Tibial nerve (tissue), 4 donors: ENCODE measurements around the gene PEX16. TPM values are rescaled to one million over a fixed set of nuclear protein-coding genes. Genes with fewer than 3 reads are reported as not detected.

Source experiments
- DNase-seq, 2 donors: peaks; one replicate each; pipeline ENCODE4 v3.0.0-alpha.2; 2019; ENCODE audit warnings: low spot score in 2 of 2
- H3K27ac ChIP-seq, 4 donors: fragments of 200-600 bp; sonication (generic) in 3 of 4; one replicate each; pipeline ENCODE4 v1.5.1; 2017 to 2019; ENCODE audit warnings: mild to moderate bottlenecking in 1 of 4
- H3K27me3 ChIP-seq, 2 donors: fragments of 200-600 bp; sonication (generic) in 1 of 2; one replicate each; pipeline versions ENCODE4 v1.5.1 to v1.6.0; 2017 to 2019
- H3K36me3 ChIP-seq, 3 donors: fragments of 200-600 bp; sonication (generic); one replicate each; pipeline ENCODE4 v1.5.1; 2018 to 2019
- H3K4me1 ChIP-seq, 4 donors: fragments of 200-600 bp; sonication (generic) in 3 of 4; one replicate each; pipeline ENCODE4 v1.5.1; 2017 to 2019
- H3K4me3 ChIP-seq, 4 donors: fragments of 200-600 bp; sonication (generic) in 3 of 4; one replicate each; pipeline ENCODE4 v1.5.1; 2017 to 2019; ENCODE audit warnings: mild to moderate bottlenecking in 1 of 4, moderate library complexity in 1 of 4
- H3K9me3 ChIP-seq, 4 donors: fragments of 200-600 bp; sonication (generic) in 3 of 4; one replicate each; pipeline ENCODE4 v1.5.1; 2017 to 2019
- CTCF ChIP-seq, 5 experiments: fragments of 200-600 bp in 3 of 5; fragments of 450-650 bp in 2 of 5; sonication (generic) in 3 of 5; IDR thresholded peaks; one replicate each; pipeline ENCODE4 v1.5.1; 2016 to 2019; ENCODE audit warnings: antibody characterized with exemption in 5 of 5, mild to moderate bottlenecking in 3 of 5, moderate library complexity in 2 of 5
- EP300 ChIP-seq, 2 donors: sonication (generic); formaldehyde crosslinking; IDR thresholded peaks; one replicate each; pipeline ENCODE4 v1.6.1; 2017; ENCODE audit warnings: antibody characterized with exemption in 2 of 2, mild to moderate bottlenecking in 1 of 2
- POLR2A ChIP-seq, 2 donors: fragments of 450-650 bp; IDR thresholded peaks; one replicate each; pipeline ENCODE4 v1.6.1; 2017; ENCODE audit warnings: antibody characterized with exemption in 2 of 2, mild to moderate bottlenecking in 2 of 2, moderate library complexity in 2 of 2
- WGBS, 2 donors: methylation state at CpG; one replicate each; pipeline ENCODE4 v1.1.5; 2018; 5-methylcytosine and 5-hydroxymethylcytosine counted together
- total RNA-seq, 4 donors: library from RNA; depleted of rRNA; stranded (reverse); fragments of >200 nt; gene quantifications; one replicate each; pipeline ENCODE4 v1.1.0, GENCODE V29; 2016

The PEX16 gene
- total RNA-seq, 4 donors from 2014 or later: 33.9 to 38.4 (median 36.5) TPM

- TF ChIP-seq POLR2A (IDR thresholded peaks at IDR 0.05) (no peak), CTCF (IDR thresholded peaks at IDR 0.05) (no peak), EP300 (IDR thresholded peaks at IDR 0.05) (no peak)
- Histone ChIP-seq H3K36me3 (peaks cover 2 to 84% (median 11%) of the 10 kb centered on the region in 3 donors), H3K4me3 (no peak overlapping the region), H3K27ac (no peak overlapping the region), H3K27me3 (no peaks in the 10 kb centered on the region), H3K9me3 (no peaks in the 10 kb centered on the region), H3K4me1 (peaks cover 0 to 23% (median 3%) of the 10 kb centered on the region in 4 donors)
- DNase-seq: no peak
- WGBS, 2 donors: 72 to 80% methylated on average over 15 of the region's 15 CpGs
Measured at GRCh38 chr11:45933131-45933831, 15.6 kb upstream of the PEX16 start.

DNA sequence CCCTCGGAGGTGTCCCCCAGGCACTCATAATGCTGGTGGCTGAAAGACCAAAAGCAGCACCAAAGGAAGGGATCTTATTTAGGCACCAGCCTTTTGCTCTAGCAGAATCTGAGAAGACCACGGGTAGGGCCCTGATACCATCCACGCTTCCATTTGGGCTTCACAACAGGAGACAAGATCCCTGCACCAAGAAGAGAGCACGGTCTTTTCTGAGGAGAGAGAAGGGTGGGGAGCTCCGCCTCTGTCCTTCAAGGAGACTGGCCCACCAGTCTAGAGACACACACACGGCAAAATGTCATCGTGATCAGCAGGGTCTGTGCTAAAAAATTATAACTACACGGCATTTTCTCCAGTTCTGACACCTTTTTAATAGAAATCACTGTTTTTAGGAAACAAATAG is 14.5 kb upstream of the PEX16 start:
- no peak for DNase-seq
- H3K27ac ChIP-seq: no peak overlapping the region
- no peak for TF ChIP-seq EP300 (IDR thresholded peaks at IDR 0.05)
- TF ChIP-seq POLR2A (IDR thresholded peaks at IDR 0.05): no peak
- TF ChIP-seq CTCF (IDR thresholded peaks at IDR 0.05): no peak
- H3K4me3 ChIP-seq: no peak overlapping the region
- no peaks in the 10 kb centered on the region for H3K9me3 ChIP-seq
- H3K36me3 ChIP-seq: peaks cover 2 to 74% (median 11%) of the 10 kb centered on the region in 3 donors
- 84 to 91% methylated on average over 8 of the region's 8 CpGs for WGBS, 2 donors
- H3K4me1 ChIP-seq: peaks cover 0 to 23% (median 3%) of the 10 kb centered on the region in 4 donors
- no peaks in the 10 kb centered on the region for H3K27me3 ChIP-seq

DNA sequence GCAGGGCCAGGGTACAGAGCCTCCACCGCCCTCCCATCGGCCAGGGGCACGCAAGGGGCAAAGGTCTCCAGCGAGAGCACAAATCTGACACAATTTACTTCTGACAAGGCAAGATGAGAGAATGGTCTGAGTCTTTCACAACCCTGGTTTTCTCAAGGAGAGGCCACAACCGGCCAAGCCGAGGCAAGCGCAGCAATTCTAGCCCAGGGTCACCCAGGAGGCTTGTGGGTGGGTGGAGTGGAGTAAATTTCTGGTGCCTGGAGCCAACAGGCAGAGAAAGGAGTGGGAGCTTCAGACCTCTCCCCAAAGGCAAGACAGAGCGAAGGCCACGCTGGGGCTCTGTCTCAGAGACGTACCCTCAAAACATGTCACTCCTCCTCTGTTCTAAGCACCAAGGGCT is 14.1 kb upstream of the PEX16 start:
- Histone ChIP-seq H3K4me1 (peaks cover 0 to 23% (median 3%) of the 10 kb centered on the region in 4 donors), H3K36me3 (peaks cover 2 to 69% (median 11%) of the 10 kb centered on the region in 3 donors), H3K27me3 (no peaks in the 10 kb centered on the region), H3K27ac (no peak overlapping the region), H3K9me3 (no peaks in the 10 kb centered on the region), H3K4me3 (no peak overlapping the region)
- 65 to 67% methylated on average over 10 of the region's 10 CpGs for WGBS, 2 donors
- DNase-seq: no peak
- TF ChIP-seq EP300 (IDR thresholded peaks at IDR 0.05): no peak
- TF ChIP-seq POLR2A (IDR thresholded peaks at IDR 0.05): no peak
- no peak for TF ChIP-seq CTCF (IDR thresholded peaks at IDR 0.05)

DNA sequence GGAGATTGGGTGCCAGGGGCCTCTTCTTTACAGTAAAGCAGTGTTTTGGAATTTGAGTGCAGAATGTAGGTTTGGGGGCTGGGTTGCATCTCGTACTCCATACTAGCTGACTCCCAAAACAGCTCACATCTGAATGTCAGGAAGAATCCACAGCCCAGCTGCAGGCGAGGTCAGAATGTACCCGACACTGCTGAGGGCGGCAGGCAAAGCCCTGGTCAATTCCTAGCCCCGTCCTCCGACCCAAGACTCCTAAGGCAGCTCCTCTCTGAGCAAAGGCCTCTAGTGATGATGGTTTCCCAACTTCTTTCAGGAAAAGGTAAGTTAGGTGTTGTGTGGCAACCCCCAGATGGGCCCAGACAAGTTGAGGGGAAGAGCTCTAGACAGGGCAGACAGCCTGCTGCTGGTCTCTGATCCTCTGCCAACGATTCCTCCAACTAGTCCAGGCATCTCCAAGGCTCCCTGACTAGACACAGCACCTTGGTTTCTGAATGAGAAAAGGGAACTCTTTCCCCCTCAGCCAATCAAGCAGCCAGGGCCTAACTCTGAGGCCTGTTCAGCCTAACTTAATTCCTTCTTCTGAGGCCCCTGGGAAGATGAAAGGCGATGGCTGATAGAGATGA is 13.4 kb upstream of the PEX16 start:
- TF ChIP-seq EP300 (IDR thresholded peaks at IDR 0.05) (no peak), CTCF (IDR thresholded peaks at IDR 0.05) (no peak), POLR2A (IDR thresholded peaks at IDR 0.05) (no peak)
- 79 to 83% methylated on average over 8 of the region's 8 CpGs for WGBS, 2 donors
- Histone ChIP-seq H3K27me3 (no peaks in the 10 kb centered on the region), H3K4me3 (no peak overlapping the region), H3K27ac (no peak overlapping the region), H3K4me1 (peaks cover 0 to 23% (median 3%) of the 10 kb centered on the region in 4 donors), H3K9me3 (no peaks in the 10 kb centered on the region), H3K36me3 (peaks cover 2 to 62% (median 7%) of the 10 kb centered on the region in 3 donors)
- DNase-seq: no peak
